ENCODE results near the gene PPP4R3A.

DNA sequence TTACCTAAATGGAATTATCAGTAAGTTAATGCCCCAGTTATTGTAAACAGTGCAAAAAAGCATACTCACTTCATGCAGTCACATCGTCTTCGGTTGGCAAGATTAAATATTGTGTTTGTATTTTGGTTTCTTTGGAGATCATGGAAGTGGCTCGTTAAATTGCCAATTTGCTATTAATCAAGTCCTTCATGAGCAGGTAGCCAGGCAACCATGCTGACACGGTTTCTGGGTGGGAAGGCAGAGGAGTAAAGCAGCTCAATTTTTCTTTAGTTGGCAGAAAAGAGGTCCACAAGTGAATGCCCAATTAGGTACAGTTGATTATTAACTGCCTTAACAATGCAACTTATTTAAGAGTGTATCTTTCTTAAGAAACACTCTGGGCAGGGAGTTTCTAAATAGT lies 43.9 kb downstream of the PPP4R3A start:
- TF ChIP-seq, protein P1, sequence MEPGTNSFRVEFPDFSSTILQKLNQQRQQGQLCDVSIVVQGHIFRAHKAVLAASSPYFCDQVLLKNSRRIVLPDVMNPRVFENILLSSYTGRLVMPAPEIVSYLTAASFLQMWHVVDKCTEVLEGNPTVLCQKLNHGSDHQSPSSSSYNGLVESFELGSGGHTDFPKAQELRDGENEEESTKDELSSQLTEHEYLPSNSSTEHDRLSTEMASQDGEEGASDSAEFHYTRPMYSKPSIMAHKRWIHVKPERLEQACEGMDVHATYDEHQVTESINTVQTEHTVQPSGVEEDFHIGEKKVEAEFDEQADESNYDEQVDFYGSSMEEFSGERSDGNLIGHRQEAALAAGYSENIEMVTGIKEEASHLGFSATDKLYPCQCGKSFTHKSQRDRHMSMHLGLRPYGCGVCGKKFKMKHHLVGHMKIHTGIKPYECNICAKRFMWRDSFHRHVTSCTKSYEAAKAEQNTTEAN (CRISPR knock-in tag; IDR thresholded peaks at IDR 0.05), result no peak
- TF ChIP-seq, protein P2, sequence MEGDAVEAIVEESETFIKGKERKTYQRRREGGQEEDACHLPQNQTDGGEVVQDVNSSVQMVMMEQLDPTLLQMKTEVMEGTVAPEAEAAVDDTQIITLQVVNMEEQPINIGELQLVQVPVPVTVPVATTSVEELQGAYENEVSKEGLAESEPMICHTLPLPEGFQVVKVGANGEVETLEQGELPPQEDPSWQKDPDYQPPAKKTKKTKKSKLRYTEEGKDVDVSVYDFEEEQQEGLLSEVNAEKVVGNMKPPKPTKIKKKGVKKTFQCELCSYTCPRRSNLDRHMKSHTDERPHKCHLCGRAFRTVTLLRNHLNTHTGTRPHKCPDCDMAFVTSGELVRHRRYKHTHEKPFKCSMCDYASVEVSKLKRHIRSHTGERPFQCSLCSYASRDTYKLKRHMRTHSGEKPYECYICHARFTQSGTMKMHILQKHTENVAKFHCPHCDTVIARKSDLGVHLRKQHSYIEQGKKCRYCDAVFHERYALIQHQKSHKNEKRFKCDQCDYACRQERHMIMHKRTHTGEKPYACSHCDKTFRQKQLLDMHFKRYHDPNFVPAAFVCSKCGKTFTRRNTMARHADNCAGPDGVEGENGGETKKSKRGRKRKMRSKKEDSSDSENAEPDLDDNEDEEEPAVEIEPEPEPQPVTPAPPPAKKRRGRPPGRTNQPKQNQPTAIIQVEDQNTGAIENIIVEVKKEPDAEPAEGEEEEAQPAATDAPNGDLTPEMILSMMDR (IDR thresholded peaks at IDR 0.05), result no peak
- TF ChIP-seq, protein P3, sequence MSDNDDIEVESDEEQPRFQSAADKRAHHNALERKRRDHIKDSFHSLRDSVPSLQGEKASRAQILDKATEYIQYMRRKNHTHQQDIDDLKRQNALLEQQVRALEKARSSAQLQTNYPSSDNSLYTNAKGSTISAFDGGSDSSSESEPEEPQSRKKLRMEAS (CRISPR knock-in tag; IDR thresholded peaks at IDR 0.05), result no peak
- no peak for TF ChIP-seq NR1H2 (CRISPR knock-in tag; IDR thresholded peaks at IDR 0.05)
- TF ChIP-seq, protein P4, sequence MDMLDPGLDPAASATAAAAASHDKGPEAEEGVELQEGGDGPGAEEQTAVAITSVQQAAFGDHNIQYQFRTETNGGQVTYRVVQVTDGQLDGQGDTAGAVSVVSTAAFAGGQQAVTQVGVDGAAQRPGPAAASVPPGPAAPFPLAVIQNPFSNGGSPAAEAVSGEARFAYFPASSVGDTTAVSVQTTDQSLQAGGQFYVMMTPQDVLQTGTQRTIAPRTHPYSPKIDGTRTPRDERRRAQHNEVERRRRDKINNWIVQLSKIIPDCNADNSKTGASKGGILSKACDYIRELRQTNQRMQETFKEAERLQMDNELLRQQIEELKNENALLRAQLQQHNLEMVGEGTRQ (CRISPR knock-in tag; IDR thresholded peaks at IDR 0.05), result no peak
- TF ChIP-seq, protein P5, sequence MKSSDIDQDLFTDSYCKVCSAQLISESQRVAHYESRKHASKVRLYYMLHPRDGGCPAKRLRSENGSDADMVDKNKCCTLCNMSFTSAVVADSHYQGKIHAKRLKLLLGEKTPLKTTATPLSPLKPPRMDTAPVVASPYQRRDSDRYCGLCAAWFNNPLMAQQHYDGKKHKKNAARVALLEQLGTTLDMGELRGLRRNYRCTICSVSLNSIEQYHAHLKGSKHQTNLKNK (CRISPR knock-in tag; IDR thresholded peaks at IDR 0.05), result no peak
